Tibial nerve (tissue), 4 donors: ENCODE data around the gene RASD2.

Experiments
- CTCF ChIP-seq, 5 experiments: fragments of 200-600 bp in 3 of 5; fragments of 450-650 bp in 2 of 5; sonication (generic) in 3 of 5; IDR thresholded peaks; one replicate each; pipeline ENCODE4 v1.5.1; 2016 to 2019; ENCODE audit warnings: antibody characterized with exemption in 5 of 5, mild to moderate bottlenecking in 3 of 5, moderate library complexity in 2 of 5
- EP300 ChIP-seq, 2 donors: sonication (generic); formaldehyde crosslinking; IDR thresholded peaks; one replicate each; pipeline ENCODE4 v1.6.1; 2017; ENCODE audit warnings: antibody characterized with exemption in 2 of 2, mild to moderate bottlenecking in 1 of 2
- POLR2A ChIP-seq, 2 donors: fragments of 450-650 bp; IDR thresholded peaks; one replicate each; pipeline ENCODE4 v1.6.1; 2017; ENCODE audit warnings: antibody characterized with exemption in 2 of 2, mild to moderate bottlenecking in 2 of 2, moderate library complexity in 2 of 2

- TF ChIP-seq CTCF (IDR thresholded peaks at IDR 0.05) (no peak), EP300 (IDR thresholded peaks at IDR 0.05) (no peak), POLR2A (IDR thresholded peaks at IDR 0.05) (no peak)
Measured at GRCh38 chr22:35539487-35539886, 1.1 kb upstream of the RASD2 start.
